Mucosa of rectum (tissue), 2 donors: ENCODE results near the gene OR4K17.
"Not testable (repeated sequence)": the region's sequence is repeated elsewhere in the genome, so short reads cannot be mapped to it uniquely, and the experiment has no call there.

Experiments
- H3K27ac ChIP-seq, 2 donors: one replicate each; pipeline ENCODE4 v1.7.0; 2013; ENCODE audit warnings: inconsistent platforms in 2 of 2, low read depth in 2 of 2, low read length in 2 of 2
- H3K27me3 ChIP-seq, 2 donors: one replicate each; pipeline ENCODE4 v1.7.0; 2013; ENCODE audit warnings: low read length in 2 of 2; ENCODE audit not compliant: control insufficient read depth in 2 of 2, insufficient read depth in 2 of 2
- H3K36me3 ChIP-seq, 2 donors: one replicate each; pipeline ENCODE4 v1.7.0; 2013; ENCODE audit warnings: low read length in 2 of 2; ENCODE audit not compliant: control insufficient read depth in 2 of 2, insufficient read depth in 2 of 2
- H3K4me1 ChIP-seq, 2 donors: one replicate each; pipeline ENCODE4 v1.7.0; 2013; ENCODE audit warnings: low read length in 2 of 2, mild to moderate bottlenecking in 1 of 2; ENCODE audit not compliant: control insufficient read depth in 2 of 2, insufficient read depth in 2 of 2
- H3K4me3 ChIP-seq, 2 donors: one replicate each; pipeline ENCODE4 v1.7.0; 2013; ENCODE audit warnings: low read length in 2 of 2
- H3K9ac ChIP-seq, 2 donors: one replicate each; pipeline ENCODE4 v1.7.0; 2013; ENCODE audit warnings: low read length in 2 of 2, low read depth in 1 of 2, mild to moderate bottlenecking in 1 of 2
- H3K9me3 ChIP-seq, 2 donors: one replicate each; pipeline ENCODE4 v1.7.0; 2013; ENCODE audit warnings: low read length in 2 of 2; ENCODE audit not compliant: control insufficient read depth in 2 of 2
- donor health status: healthy.
- donor health status: Normal muscosa, but diverticular disease.

OR4K17 gene

GRCh38 chr14:20110438-20110837 lies at the start of gene OR4K17:
Gene OR4K17, plus strand, starts transcription at chr14:20110739. Its CDS starts 6,761 bp downstream, at chr14:20117500.
- no peaks in the 10 kb centered on the region for H3K27me3 ChIP-seq
- H3K4me1 ChIP-seq: no peaks in the 10 kb centered on the region
- H3K4me3 ChIP-seq: no peak within 1 kb of the TSS
- H3K36me3 ChIP-seq: no peaks in the 10 kb centered on the region
- H3K9me3 ChIP-seq: no peaks in the 10 kb centered on the region
- H3K27ac ChIP-seq: no peak within 1 kb of the TSS
- H3K9ac ChIP-seq: no peak within 1 kb of the TSS

- no peaks in the 10 kb centered on the region for H3K36me3 ChIP-seq
- no peak overlapping the region for H3K4me3 ChIP-seq
- no peaks in the 10 kb centered on the region for H3K27me3 ChIP-seq
- no peaks in the 10 kb centered on the region for H3K9me3 ChIP-seq
- H3K9ac ChIP-seq: no peak overlapping the region
- H3K4me1 ChIP-seq: no peaks in the 10 kb centered on the region
- no peak overlapping the region for H3K27ac ChIP-seq
These were observed 18.5 kb upstream of the OR4K17 start for GRCh38 chr14:20092050-20092449.

GRCh38 chr14:20093442-20093841 lies 17.1 kb upstream of the OR4K17 start:
- H3K27me3 ChIP-seq: no peaks in the 10 kb centered on the region
- no peak overlapping the region for H3K4me3 ChIP-seq
- H3K4me1 ChIP-seq: no peaks in the 10 kb centered on the region
- H3K27ac ChIP-seq: no peak overlapping the region
- H3K9ac ChIP-seq: no peak overlapping the region
- H3K36me3 ChIP-seq: no peaks in the 10 kb centered on the region
- no peaks in the 10 kb centered on the region for H3K9me3 ChIP-seq

- not testable (repeated sequence) for H3K27ac ChIP-seq, H3K9me3 ChIP-seq, H3K36me3 ChIP-seq, H3K4me3 ChIP-seq, H3K9ac ChIP-seq, H3K27me3 ChIP-seq, H3K4me1 ChIP-seq
These were observed 11.4 kb upstream of the OR4K17 start for GRCh38 chr14:20098926-20099770.

GRCh38 chr14:20112321-20112720 lies 1.8 kb downstream of the OR4K17 start:
- Histone ChIP-seq H3K9ac (no peak overlapping the region), H3K27ac (no peak overlapping the region), H3K9me3 (no peaks in the 10 kb centered on the region), H3K4me3 (no peak overlapping the region), H3K36me3 (no peaks in the 10 kb centered on the region), H3K27me3 (no peaks in the 10 kb centered on the region), H3K4me1 (no peaks in the 10 kb centered on the region)

GRCh38 chr14:20116748-20117147 lies 6.2 kb downstream of the OR4K17 start:
- Histone ChIP-seq H3K4me3 (no peak overlapping the region), H3K9me3 (peaks cover 4 to 7% of the 10 kb centered on the region in 2 donors), H3K4me1 (no peaks in the 10 kb centered on the region), H3K36me3 (no peaks in the 10 kb centered on the region), H3K27me3 (no peaks in the 10 kb centered on the region), H3K27ac (no peak overlapping the region), H3K9ac (no peak overlapping the region)

- peaks cover 4 to 7% of the 10 kb centered on the region in 2 donors for H3K9me3 ChIP-seq
- no peak overlapping the region for H3K9ac ChIP-seq
- no peak overlapping the region for H3K27ac ChIP-seq
- H3K4me3 ChIP-seq: no peak overlapping the region
- H3K36me3 ChIP-seq: no peaks in the 10 kb centered on the region
- H3K4me1 ChIP-seq: no peaks in the 10 kb centered on the region
- no peaks in the 10 kb centered on the region for H3K27me3 ChIP-seq
These were observed 8.3 kb downstream of the OR4K17 start for GRCh38 chr14:20118795-20119194.

GRCh38 chr14:20138520-20138919 lies 28.0 kb downstream of the OR4K17 start, which contains the start of gene OR4N5:
Gene OR4N5, plus strand, starts transcription at chr14:20138820. Its CDS starts 4,916 bp downstream, at chr14:20143736.
- no peak within 1 kb of the TSS for H3K4me3 ChIP-seq
- no peaks in the 10 kb centered on the region for H3K36me3 ChIP-seq
- no peaks in the 10 kb centered on the region for H3K27me3 ChIP-seq
- H3K4me1 ChIP-seq: no peaks in the 10 kb centered on the region
- no peak within 1 kb of the TSS for H3K9ac ChIP-seq
- no peaks in the 10 kb centered on the region for H3K9me3 ChIP-seq
- no peak within 1 kb of the TSS for H3K27ac ChIP-seq

GRCh38 chr14:20143911-20144310 lies 33.4 kb downstream of the OR4K17 start:
- Histone ChIP-seq H3K9ac (no peak overlapping the region), H3K36me3 (no peaks in the 10 kb centered on the region), H3K27me3 (no peaks in the 10 kb centered on the region), H3K4me3 (no peak overlapping the region), H3K9me3 (no peaks in the 10 kb centered on the region), H3K4me1 (no peaks in the 10 kb centered on the region), H3K27ac (no peak overlapping the region)

- H3K4me3 ChIP-seq: no peak overlapping the region
- no peaks in the 10 kb centered on the region for H3K27me3 ChIP-seq
- no peaks in the 10 kb centered on the region for H3K4me1 ChIP-seq
- no peaks in the 10 kb centered on the region for H3K9me3 ChIP-seq
- no peak overlapping the region for H3K9ac ChIP-seq
- H3K36me3 ChIP-seq: no peaks in the 10 kb centered on the region
- no peak overlapping the region for H3K27ac ChIP-seq
These were observed 34.3 kb downstream of the OR4K17 start for GRCh38 chr14:20144820-20145219.
